ENCODE results near the gene GCC2.

GRCh38 chr2:108459441-108459840 lies 10.4 kb downstream of the GCC2 start:
- no peak for TF ChIP-seq EZH2 (IDR thresholded peaks at IDR 0.05)
- no peak for TF ChIP-seq POLR2A (IDR thresholded peaks at IDR 0.05; ENCODE audit: borderline replicate concordance, extremely low read depth, insufficient read depth, insufficient read length)
- TF ChIP-seq CTCF (IDR thresholded peaks at IDR 0.05 in 2 of 3, conservative IDR thresholded peaks at IDR 0.05 in 1 of 3; ENCODE audit: borderline replicate concordance in 1 of 3, insufficient read depth in 1 of 3, low read depth in 2 of 3, low read length in 2 of 3): no peak
